HG03039 (cell line): ENCODE data around the gene ACAP2.
"Not testable (repeated sequence)": the region's sequence is repeated elsewhere in the genome, so short reads cannot be mapped to it uniquely, and the experiment has no call there.

ENCODE experiments used
- ATAC-seq: cut with Tn5 transposase; IDR thresholded peaks from one replicate; pipeline ENCODE4 v1.9.1; 2021; ENCODE audit warnings: mild to moderate bottlenecking, moderate library complexity; ENCODE audit not compliant: unreplicated experiment

ACAP2 gene

GRCh38 chr3:195394700-195395099, 48.1 kb downstream of the ACAP2 start:
- ATAC-seq = no peak

GRCh38 chr3:195394024-195394423, 48.8 kb downstream of the ACAP2 start:
- no peak for ATAC-seq

GRCh38 chr3:195388380-195388779, 54.4 kb downstream of the ACAP2 start:
- no peak for ATAC-seq

GRCh38 chr3:195386739-195387138, 56.1 kb downstream of the ACAP2 start:
- no peak for ATAC-seq

- ATAC-seq = no peak
These were observed 57.3 kb downstream of the ACAP2 start for GRCh38 chr3:195385526-195385925.

- no peak for ATAC-seq
These were observed 57.9 kb downstream of the ACAP2 start for GRCh38 chr3:195384952-195385351.

GRCh38 chr3:195372220-195372619, 70.6 kb downstream of the ACAP2 start:
- ATAC-seq = no peak

- no peak for ATAC-seq
These were observed 76.5 kb downstream of the ACAP2 start for GRCh38 chr3:195366200-195366925.

- no peak for ATAC-seq
These were observed 77.4 kb downstream of the ACAP2 start for GRCh38 chr3:195365371-195365770.

GRCh38 chr3:195357797-195358196, 85.0 kb downstream of the ACAP2 start:
- not testable (repeated sequence) for ATAC-seq

- no peak for ATAC-seq
These were observed 86.4 kb downstream of the ACAP2 start for GRCh38 chr3:195356151-195357086.

GRCh38 chr3:195354009-195354408, 88.8 kb downstream of the ACAP2 start:
- not testable (repeated sequence) for ATAC-seq

- ATAC-seq = no peak
These were observed 89.8 kb downstream of the ACAP2 start for GRCh38 chr3:195352895-195353488.

GRCh38 chr3:195348426-195349115, 94.2 kb downstream of the ACAP2 start:
- ATAC-seq = no peak

- no peak for ATAC-seq
These were observed 105.1 kb downstream of the ACAP2 start for GRCh38 chr3:195337747-195338146.

- no peak for ATAC-seq
These were observed 107.9 kb downstream of the ACAP2 start for GRCh38 chr3:195334967-195335366.

GRCh38 chr3:195319060-195319459, 123.8 kb downstream of the ACAP2 start:
- no peak for ATAC-seq

- ATAC-seq = no peak
These were observed 130.1 kb downstream of the ACAP2 start for GRCh38 chr3:195312714-195313113.

GRCh38 chr3:195307711-195308110, 135.1 kb downstream of the ACAP2 start:
- ATAC-seq = no peak

GRCh38 chr3:195306369-195306768, 136.5 kb downstream of the ACAP2 start:
- ATAC-seq = no peak

GRCh38 chr3:195302431-195302830, 140.4 kb downstream of the ACAP2 start:
- no peak for ATAC-seq
